ENCODE results near the gene PCSK1.
A peak's percentile ranks its signal among the peaks of the same experiment; 100 is the strongest.
"Not testable (repeated sequence)": the region's sequence is repeated elsewhere in the genome, so short reads cannot be mapped to it uniquely, and the experiment has no call there.

Gene PCSK1

GRCh38 chr5:96367337-96367736 is 65.7 kb downstream of the PCSK1 start:
- not testable (repeated sequence) for DNase-seq

- DNase-seq = no peak
These were observed 78.8 kb downstream of the PCSK1 start for GRCh38 chr5:96354237-96354636.

GRCh38 chr5:96353220-96353619 is 79.8 kb downstream of the PCSK1 start:
- no peak for DNase-seq

GRCh38 chr5:96350678-96351077 is 82.4 kb downstream of the PCSK1 start:
- peak; percentile 34 for DNase-seq

- no peak for DNase-seq
These were observed 84.5 kb downstream of the PCSK1 start for GRCh38 chr5:96348536-96348935.

GRCh38 chr5:96347502-96348292 is 85.4 kb downstream of the PCSK1 start:
- DNase-seq = no peak

GRCh38 chr5:96344678-96345577 is 88.1 kb downstream of the PCSK1 start:
- DNase-seq = peak; percentile 60

- DNase-seq = no peak
These were observed 90.0 kb downstream of the PCSK1 start for GRCh38 chr5:96343094-96343493.

- no peak for DNase-seq
These were observed 90.5 kb downstream of the PCSK1 start for GRCh38 chr5:96342581-96342980.

Data from inflammatory macrophage treated with lipopolysaccharide for 4 hours (primary cell).